GM18519 (cell line): ENCODE data around the gene XRCC5.
"Not testable (repeated sequence)": the region's sequence is repeated elsewhere in the genome, so short reads cannot be mapped to it uniquely, and the experiment has no call there.

Source experiments
- ATAC-seq: cut with Tn5 transposase; IDR thresholded peaks from one replicate; pipeline ENCODE4 v1.9.1; 2021; ENCODE audit warnings: mild to moderate bottlenecking, moderate library complexity; ENCODE audit not compliant: unreplicated experiment, low FRiP score

XRCC5 gene

GRCh38 chr2:216108967-216109921 lies at the start of gene XRCC5:
Gene XRCC5 (plus strand): TSS chr2:216109348. CDS start chr2:216109437, 89 bp downstream.
- ATAC-seq, result peak; percentile 34

GRCh38 chr2:216064014-216064630 lies 45.0 kb upstream of the XRCC5 start:
- ATAC-seq, result no peak

GRCh38 chr2:216064665-216065064 lies 44.5 kb upstream of the XRCC5 start:
- no peak for ATAC-seq

- ATAC-seq, result no peak
Measured at GRCh38 chr2:216066230-216066629, 42.9 kb upstream of the XRCC5 start.

GRCh38 chr2:216069028-216069427 lies 40.1 kb upstream of the XRCC5 start:
- ATAC-seq, result no peak

- no peak for ATAC-seq
Measured at GRCh38 chr2:216070195-216070594, 39.0 kb upstream of the XRCC5 start.

- no peak for ATAC-seq
Measured at GRCh38 chr2:216071111-216071851, 37.9 kb upstream of the XRCC5 start.

GRCh38 chr2:216072473-216072872 lies 36.7 kb upstream of the XRCC5 start:
- no peak for ATAC-seq

GRCh38 chr2:216073773-216074172 lies 35.4 kb upstream of the XRCC5 start:
- no peak for ATAC-seq

- ATAC-seq, result no peak
Measured at GRCh38 chr2:216074380-216074779, 34.8 kb upstream of the XRCC5 start.

GRCh38 chr2:216074794-216075193 lies 34.4 kb upstream of the XRCC5 start:
- no peak for ATAC-seq

- no peak for ATAC-seq
Measured at GRCh38 chr2:216075510-216076485, 33.4 kb upstream of the XRCC5 start.

- no peak for ATAC-seq
Measured at GRCh38 chr2:216078776-216079175, 30.4 kb upstream of the XRCC5 start.

- ATAC-seq, result not testable (repeated sequence)
Measured at GRCh38 chr2:216080048-216080447, 29.1 kb upstream of the XRCC5 start.

GRCh38 chr2:216081012-216081411 lies 28.1 kb upstream of the XRCC5 start:
- ATAC-seq, result no peak

- peak; percentile 73 for ATAC-seq
Measured at GRCh38 chr2:216081487-216082116, 27.5 kb upstream of the XRCC5 start, which contains the start of the genes PECR and TMEM169. Gene PECR (minus strand): TSS chr2:216081809. CDS start chr2:216081741, 68 bp downstream. Gene TMEM169 (plus strand): TSS chr2:216081919. CDS start chr2:216095964, 14,045 bp downstream.

GRCh38 chr2:216082117-216082711 lies 26.9 kb upstream of the XRCC5 start:
- ATAC-seq, result no peak

GRCh38 chr2:216082805-216083204 lies 26.3 kb upstream of the XRCC5 start:
- no peak for ATAC-seq
